Neural progenitor cell (in vitro differentiated cells): ENCODE data around the gene GRK6. TPM values are rescaled to one million over a fixed set of nuclear protein-coding genes. Genes with fewer than 3 reads are reported as not detected.

Experiments
- DNase-seq: peaks from one replicate; pipeline ENCODE4 v3.0.0-alpha.2; 2016; ENCODE audit warnings: low spot score
- H2AFZ ChIP-seq: fragments of 200-600 bp; sonication (generic); replicated peaks from 2 replicates; pipeline ENCODE4 v1.6.1; 2016; ENCODE audit warnings: antibody characterized with exemption
- H3F3A ChIP-seq: fragments of 200-600 bp; sonication (generic); 2 replicates; pipeline ENCODE4 v1.6.1; 2016; ENCODE audit warnings: antibody characterized with exemption, low read depth
- H3K27ac ChIP-seq: fragments of 200-600 bp; sonication (generic); 2 replicates; pipeline ENCODE4 v1.5.1; 2016; ENCODE audit warnings: mild to moderate bottlenecking
- H3K27me3 ChIP-seq: fragments of 200-600 bp; sonication (generic); 2 replicates; pipeline ENCODE4 v1.6.1; 2016; ENCODE audit warnings: mild to moderate bottlenecking, moderate library complexity
- H3K36me3 ChIP-seq: fragments of 200-600 bp; sonication (generic); 2 replicates; pipeline ENCODE4 v1.5.1; 2016
- H3K4me1 ChIP-seq: fragments of 200-600 bp; sonication (generic); 2 replicates; pipeline ENCODE4 v1.6.1; 2016; ENCODE audit warnings: mixed run types
- H3K4me2 ChIP-seq: fragments of 200-600 bp; sonication (generic); 2 replicates; pipeline ENCODE4 v1.6.1; 2016
- H3K4me3 ChIP-seq: fragments of 200-600 bp; sonication (generic); 2 replicates; pipeline ENCODE4 v1.5.1; 2016
- H3K79me2 ChIP-seq: fragments of 200-600 bp; sonication (generic); 2 replicates; pipeline ENCODE4 v1.6.1; 2016; ENCODE audit warnings: low read depth
- H3K9ac ChIP-seq: fragments of 200-600 bp; sonication (generic); 2 replicates; pipeline ENCODE4 v1.6.1; 2016
- H3K9me3 ChIP-seq: fragments of 200-600 bp; sonication (generic); 2 replicates; pipeline ENCODE4 v1.5.1; 2016; ENCODE audit warnings: low read depth
- H4K20me1 ChIP-seq: fragments of 200-600 bp; sonication (generic); 2 replicates; pipeline ENCODE4 v1.6.1; 2016; ENCODE audit warnings: low read depth
- H3K27ac Mint-ChIP-seq: 3 replicates; pipeline ENCODE4 v1.8.0; 2021; ENCODE audit warnings: mixed read lengths
- H3K27me3 Mint-ChIP-seq: 2 replicates; pipeline ENCODE4 v1.8.0; 2022; ENCODE audit warnings: low read depth, mild to moderate bottlenecking, inconsistent platforms, moderate library complexity, mixed read lengths; ENCODE audit not compliant: insufficient read depth
- H3K36me3 Mint-ChIP-seq: 3 replicates; pipeline ENCODE4 v1.8.0; 2021; ENCODE audit warnings: mixed read lengths
- H3K4me1 Mint-ChIP-seq: 3 replicates; pipeline ENCODE4 v1.8.0; 2021; ENCODE audit warnings: mixed read lengths
- H3K4me3 Mint-ChIP-seq: 3 replicates; pipeline ENCODE4 v1.8.0; 2021; ENCODE audit warnings: mild to moderate bottlenecking, moderate library complexity, mixed read lengths
- H3K9me3 Mint-ChIP-seq: 3 replicates; pipeline ENCODE4 v1.8.0; 2020; ENCODE audit warnings: mixed read lengths
- EZH2 ChIP-seq: fragments of 200-600 bp; sonication (generic); IDR thresholded peaks from 2 replicates; pipeline ENCODE4 v1.6.1; 2017; ENCODE audit warnings: antibody characterized with exemption, mild to moderate bottlenecking, moderate library complexity
- EZH2phosphoT487 ChIP-seq: fragments of 200-600 bp; sonication (generic); IDR thresholded peaks from 2 replicates; pipeline ENCODE4 v1.6.1; 2017; ENCODE audit warnings: antibody characterized with exemption
- total RNA-seq: library from RNA; depleted of rRNA; stranded (reverse); fragments of >200 nt; gene quantifications from 2 replicates; pipeline ENCODE4 v1.2.3, GENCODE V29; 2015; ENCODE audit warnings: low replicate concordance
- TF ChIP-seq, protein P1 (sequence below): fragments of 200-600 bp; sonication (generic); IDR thresholded peaks from 2 replicates; pipeline ENCODE4 v1.5.1; 2017; ENCODE audit warnings: antibody characterized with exemption, mild to moderate bottlenecking

Gene GRK6
- total RNA-seq, 1 donor from 2014 or later = 24.0 TPM

DNA sequence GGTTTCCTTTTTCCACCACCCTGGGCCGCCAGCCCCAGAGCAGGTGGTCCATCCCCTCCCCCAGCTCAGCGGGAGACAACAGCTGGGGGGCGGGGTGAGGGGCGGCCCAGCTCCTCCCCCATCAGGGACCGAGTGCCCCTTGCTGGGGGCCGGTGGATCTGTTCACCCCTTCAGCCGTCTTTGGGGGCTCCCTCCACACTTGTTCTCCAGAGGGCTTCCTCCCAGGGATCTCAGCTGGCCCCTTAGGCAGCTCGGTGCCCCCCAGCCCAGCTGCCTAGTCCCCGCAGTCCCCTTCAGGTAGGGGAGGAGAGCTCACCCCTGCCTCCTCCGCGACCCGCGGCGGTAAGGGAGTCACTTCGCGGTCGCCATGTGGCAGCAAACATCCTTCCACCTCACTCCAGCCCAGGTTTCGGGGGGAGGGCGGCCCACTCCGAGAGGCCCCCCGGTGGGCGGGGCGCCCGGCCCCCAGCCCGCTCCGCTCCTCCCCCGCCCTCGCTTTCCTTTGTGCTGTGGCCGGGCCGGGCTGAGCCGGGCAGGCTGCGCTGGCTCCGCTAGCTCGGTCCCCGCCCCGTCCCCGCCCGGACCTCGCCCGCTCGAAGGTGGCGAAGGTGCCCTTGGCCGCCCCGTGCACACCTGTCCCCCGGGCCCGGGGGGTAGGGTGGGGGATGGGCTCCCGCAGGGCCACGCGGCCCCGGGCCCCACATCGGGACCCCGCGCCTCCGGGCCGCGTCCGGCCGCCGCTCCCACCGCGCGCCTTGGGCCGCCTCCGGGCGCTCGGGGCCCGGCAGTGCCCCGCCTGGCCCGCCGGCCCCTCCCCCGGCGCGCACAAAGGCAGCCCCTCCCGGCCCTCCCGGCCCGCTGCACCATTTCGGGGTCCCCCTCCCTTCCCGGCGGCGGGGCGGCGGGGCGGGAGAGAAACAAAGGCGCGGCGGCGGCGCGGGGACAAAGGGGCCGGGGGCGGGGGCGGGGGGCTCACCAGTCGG lies 46.3 kb downstream of the GRK6 start:
- H3K4me1 ChIP-seq = peaks cover 38% of the 10 kb centered on the region
- TF ChIP-seq, protein P1, sequence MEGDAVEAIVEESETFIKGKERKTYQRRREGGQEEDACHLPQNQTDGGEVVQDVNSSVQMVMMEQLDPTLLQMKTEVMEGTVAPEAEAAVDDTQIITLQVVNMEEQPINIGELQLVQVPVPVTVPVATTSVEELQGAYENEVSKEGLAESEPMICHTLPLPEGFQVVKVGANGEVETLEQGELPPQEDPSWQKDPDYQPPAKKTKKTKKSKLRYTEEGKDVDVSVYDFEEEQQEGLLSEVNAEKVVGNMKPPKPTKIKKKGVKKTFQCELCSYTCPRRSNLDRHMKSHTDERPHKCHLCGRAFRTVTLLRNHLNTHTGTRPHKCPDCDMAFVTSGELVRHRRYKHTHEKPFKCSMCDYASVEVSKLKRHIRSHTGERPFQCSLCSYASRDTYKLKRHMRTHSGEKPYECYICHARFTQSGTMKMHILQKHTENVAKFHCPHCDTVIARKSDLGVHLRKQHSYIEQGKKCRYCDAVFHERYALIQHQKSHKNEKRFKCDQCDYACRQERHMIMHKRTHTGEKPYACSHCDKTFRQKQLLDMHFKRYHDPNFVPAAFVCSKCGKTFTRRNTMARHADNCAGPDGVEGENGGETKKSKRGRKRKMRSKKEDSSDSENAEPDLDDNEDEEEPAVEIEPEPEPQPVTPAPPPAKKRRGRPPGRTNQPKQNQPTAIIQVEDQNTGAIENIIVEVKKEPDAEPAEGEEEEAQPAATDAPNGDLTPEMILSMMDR = no peak
- TF ChIP-seq EZH2phosphoT487 (no peak), EZH2 (no peak)

GRCh38 chr5:177473443-177474001 lies 47.0 kb downstream of the GRK6 start, which contains the start of gene DBN1:
TSS of gene DBN1 (minus strand) at chr5:177473634. CDS start at chr5:177473521, 113 bp downstream.
- peak within 1 kb of the TSS; percentile 95 for H3K27ac ChIP-seq
- peaks cover 45% of the 10 kb centered on the region for H3K79me2 ChIP-seq
- H4K20me1 ChIP-seq = peaks cover 45% of the 10 kb centered on the region
- H3K4me3 ChIP-seq = peak within 1 kb of the TSS; percentile 100
- no peak within 1 kb of the TSS for H2AFZ ChIP-seq
- peaks cover 41% of the 10 kb centered on the region for H3F3A ChIP-seq
- peak within 1 kb of the TSS; percentile 93 for H3K9ac ChIP-seq
- Mint-ChIP-seq H3K4me3 (peak within 1 kb of the TSS; percentile 90), H3K4me1 (peaks cover 62% of the 10 kb centered on the region), H3K9me3 (no peaks in the 10 kb centered on the region), H3K27ac (peak within 1 kb of the TSS; percentile 72), H3K36me3 (peaks cover 8% of the 10 kb centered on the region), H3K27me3 (peaks cover 27% of the 10 kb centered on the region)
- TF ChIP-seq EZH2phosphoT487 = no peak
- TF ChIP-seq EZH2 = no peak
- TF ChIP-seq, protein P1 = no peak
- H3K36me3 ChIP-seq = no peaks in the 10 kb centered on the region
- peaks cover 38% of the 10 kb centered on the region for H3K4me1 ChIP-seq
- peak; percentile 89 for DNase-seq
- no peaks in the 10 kb centered on the region for H3K9me3 ChIP-seq
- peak within 1 kb of the TSS; percentile 99 for H3K4me2 ChIP-seq
- H3K27me3 ChIP-seq = no peaks in the 10 kb centered on the region

More for the DNA sequence above, 46.3 kb downstream of the GRK6 start:
- peak overlapping the region; percentile 90 for H3K4me3 Mint-ChIP-seq
- Histone ChIP-seq H4K20me1 (peaks cover 52% of the 10 kb centered on the region), H3K36me3 (no peaks in the 10 kb centered on the region), H2AFZ (no peak overlapping the region), H3K27ac (peak overlapping the region; percentile 95), H3K27me3 (no peaks in the 10 kb centered on the region), H3K4me3 (peak overlapping the region; percentile 100), H3K9ac (peak overlapping the region; percentile 93), H3K9me3 (no peaks in the 10 kb centered on the region), H3F3A (peaks cover 46% of the 10 kb centered on the region), H3K4me2 (peak overlapping the region; percentile 99), H3K79me2 (peaks cover 52% of the 10 kb centered on the region)
- H3K9me3 Mint-ChIP-seq = no peaks in the 10 kb centered on the region
- peaks cover 59% of the 10 kb centered on the region for H3K4me1 Mint-ChIP-seq
- H3K27me3 Mint-ChIP-seq = peaks cover 25% of the 10 kb centered on the region
- peak; percentile 84 for DNase-seq
- H3K27ac Mint-ChIP-seq = peak overlapping the region; percentile 82
- peaks cover 12% of the 10 kb centered on the region for H3K36me3 Mint-ChIP-seq

DNA sequence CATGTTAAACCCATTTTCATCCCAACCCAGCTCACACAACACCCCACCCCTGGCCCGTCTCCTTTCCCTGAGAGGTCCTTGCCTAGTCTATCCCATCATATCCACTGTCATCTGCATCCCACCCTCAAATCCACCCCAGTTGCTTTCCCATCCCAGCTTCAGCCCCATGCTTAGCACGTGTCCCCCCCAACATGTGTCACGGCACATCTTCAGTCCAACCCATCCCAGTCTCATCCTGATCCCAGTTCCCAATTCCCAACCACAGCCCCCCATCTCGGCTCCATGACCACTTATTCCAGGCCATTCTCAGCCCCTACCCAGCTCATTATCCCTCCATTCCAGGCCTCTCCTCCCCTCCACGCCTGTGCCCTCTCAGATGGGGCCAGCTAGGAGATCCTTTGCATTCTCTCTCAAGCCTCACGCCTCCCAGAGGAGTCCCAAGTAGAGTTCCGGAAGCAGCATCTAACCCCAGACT lies 47.6 kb downstream of the GRK6 start:
- peaks cover 40% of the 10 kb centered on the region for H3F3A ChIP-seq
- no peak overlapping the region for H3K27ac ChIP-seq
- Mint-ChIP-seq H3K4me1 (peaks cover 62% of the 10 kb centered on the region), H3K36me3 (peaks cover 13% of the 10 kb centered on the region), H3K9me3 (no peaks in the 10 kb centered on the region), H3K27ac (peak overlapping the region; percentile 72), H3K4me3 (peak overlapping the region; percentile 83), H3K27me3 (peaks cover 28% of the 10 kb centered on the region)
- H3K4me3 ChIP-seq = peak overlapping the region; percentile 100
- peaks cover 39% of the 10 kb centered on the region for H4K20me1 ChIP-seq
- peaks cover 38% of the 10 kb centered on the region for H3K4me1 ChIP-seq
- H3K9me3 ChIP-seq = no peaks in the 10 kb centered on the region
- no peak for TF ChIP-seq EZH2phosphoT487
- TF ChIP-seq, protein P1 = no peak
- TF ChIP-seq EZH2 = no peak
- DNase-seq = no peak
- H3K9ac ChIP-seq = no peak overlapping the region
- H3K4me2 ChIP-seq = peak overlapping the region; percentile 99
- peaks cover 39% of the 10 kb centered on the region for H3K79me2 ChIP-seq
- no peak overlapping the region for H2AFZ ChIP-seq
- H3K36me3 ChIP-seq = no peaks in the 10 kb centered on the region
- H3K27me3 ChIP-seq = no peaks in the 10 kb centered on the region
